GM19023 (cell line): Measurements from ENCODE around the gene ASIC5.
A peak's percentile ranks its signal among the peaks of the same experiment; 100 is the strongest.
"Not testable (repeated sequence)": the region's sequence is repeated elsewhere in the genome, so short reads cannot be mapped to it uniquely, and the experiment has no call there.

Experiments
- ATAC-seq: cut with Tn5 transposase; IDR thresholded peaks from one replicate; pipeline ENCODE4 v1.9.1; 2021; ENCODE audit warnings: mild to moderate bottlenecking, moderate library complexity; ENCODE audit not compliant: unreplicated experiment

ASIC5 gene

GRCh38 chr4:155866177-155866576 is at the start of gene ASIC5:
Gene ASIC5 (minus strand): TSS chr4:155866277. CDS start chr4:155866226, 51 bp downstream.
- no peak for ATAC-seq

- ATAC-seq = no peak
Observed at GRCh38 chr4:155914782-155915181, 48.7 kb upstream of the ASIC5 start.

GRCh38 chr4:155911905-155912304 is 45.8 kb upstream of the ASIC5 start:
- ATAC-seq = no peak

DNA sequence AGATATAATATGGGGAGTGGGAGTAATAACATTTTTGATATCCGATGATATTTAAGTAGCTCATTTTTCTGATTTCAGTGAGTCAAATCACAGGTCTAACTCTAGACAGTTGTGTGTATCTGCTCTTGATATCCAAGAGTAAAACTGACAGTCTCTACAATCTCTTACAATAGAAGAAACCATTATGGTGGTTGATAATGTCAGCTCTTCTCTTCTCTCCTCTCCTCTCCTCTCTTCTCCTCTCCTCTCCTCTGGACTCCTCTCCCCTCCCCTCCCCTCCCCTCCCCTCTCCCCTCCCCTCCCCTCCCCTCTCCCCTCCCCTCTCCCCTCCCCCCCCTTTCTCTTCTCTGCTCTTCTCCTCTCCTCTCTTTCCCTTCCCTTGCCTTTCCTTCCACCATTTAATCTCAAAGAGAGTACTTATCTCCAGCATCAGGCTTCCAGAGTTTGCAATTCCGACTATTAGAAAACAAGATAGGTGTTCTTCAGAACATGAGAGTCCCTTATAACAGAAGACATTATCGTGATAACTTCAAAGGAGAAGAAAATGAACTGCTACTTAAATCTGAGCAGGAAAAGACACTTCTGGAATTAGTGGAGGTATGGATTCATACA is 43.6 kb upstream of the ASIC5 start:
- no peak for ATAC-seq

DNA sequence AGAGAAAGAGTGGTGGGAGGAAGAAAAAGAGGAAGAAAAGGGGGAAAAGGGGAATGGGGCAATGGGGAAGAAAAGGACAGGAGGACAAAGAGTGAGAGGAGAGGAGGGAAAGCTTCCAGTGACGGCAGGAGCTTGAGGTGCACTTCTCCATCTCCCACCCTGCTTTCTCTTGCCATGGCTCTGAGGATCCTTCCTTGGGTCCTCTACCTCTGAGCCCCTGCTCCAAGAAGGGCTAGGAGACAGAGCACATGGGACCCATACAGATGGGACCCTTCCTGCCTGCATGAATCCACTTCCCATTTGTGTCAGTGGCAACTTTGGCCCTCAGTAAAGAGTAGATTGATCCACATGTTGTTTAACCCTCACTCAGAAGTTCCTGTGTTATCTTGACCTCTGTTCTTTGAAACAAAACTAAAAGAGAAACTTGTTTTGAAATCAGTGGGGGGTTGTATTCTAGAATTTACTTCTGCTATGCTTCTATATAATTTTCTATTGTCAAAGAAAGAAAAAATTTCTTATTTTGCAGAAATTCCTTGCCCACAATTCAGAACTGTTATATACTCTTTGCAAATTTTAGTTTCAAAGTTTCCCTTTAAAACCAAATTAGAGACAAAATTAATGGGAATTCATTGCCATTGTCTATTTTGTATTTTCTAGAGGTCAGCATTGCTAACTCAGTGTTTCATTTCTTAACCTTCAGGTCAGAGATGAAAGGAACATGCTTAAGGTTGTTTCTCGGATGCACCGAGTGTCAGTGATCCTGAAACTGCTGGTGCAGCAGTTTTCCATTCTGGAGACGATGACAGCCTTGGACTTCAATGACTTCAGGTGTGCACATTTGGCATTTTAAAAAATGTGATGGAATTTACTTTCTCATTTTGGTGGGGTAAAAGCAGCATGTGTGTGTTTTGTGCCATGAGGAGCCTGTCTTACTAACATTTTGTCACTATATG is 42.4 kb upstream of the ASIC5 start:
- ATAC-seq = peak; percentile 66

GRCh38 chr4:155907556-155907955 is 41.5 kb upstream of the ASIC5 start:
- ATAC-seq = no peak

DNA sequence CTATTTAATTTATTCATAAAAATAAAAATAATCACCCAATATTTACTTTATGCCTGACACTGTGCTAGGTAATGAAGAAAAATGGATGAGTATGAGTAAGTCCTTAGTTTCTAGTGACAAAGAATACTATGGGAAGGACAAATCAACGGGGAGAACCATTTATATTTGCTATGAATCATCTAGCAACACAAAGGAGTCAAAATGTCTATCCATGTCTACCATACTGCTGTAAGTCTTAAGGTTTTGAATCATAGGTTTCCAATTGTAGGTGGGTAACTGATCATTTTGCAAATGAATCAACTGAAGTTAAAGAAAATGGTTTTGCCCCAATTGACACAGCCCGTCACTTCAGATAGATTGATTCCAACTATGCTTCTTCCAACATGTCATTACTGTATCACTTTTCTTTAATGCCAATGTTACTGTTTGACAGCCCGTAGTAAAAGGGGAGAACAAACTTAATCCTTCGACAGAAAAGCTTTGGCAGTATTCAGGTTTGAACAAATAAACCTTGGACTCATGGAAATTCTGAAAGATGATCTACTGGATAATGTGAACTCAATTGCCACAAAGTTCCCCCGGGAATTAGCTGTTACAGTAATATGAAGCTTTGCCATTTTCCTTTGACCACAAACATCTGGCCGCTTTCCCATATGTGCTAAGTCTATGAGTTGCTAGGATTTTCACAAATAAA is 40.6 kb upstream of the ASIC5 start:
- ATAC-seq = no peak

- ATAC-seq = no peak
Observed at GRCh38 chr4:155904331-155904730, 38.3 kb upstream of the ASIC5 start.

DNA sequence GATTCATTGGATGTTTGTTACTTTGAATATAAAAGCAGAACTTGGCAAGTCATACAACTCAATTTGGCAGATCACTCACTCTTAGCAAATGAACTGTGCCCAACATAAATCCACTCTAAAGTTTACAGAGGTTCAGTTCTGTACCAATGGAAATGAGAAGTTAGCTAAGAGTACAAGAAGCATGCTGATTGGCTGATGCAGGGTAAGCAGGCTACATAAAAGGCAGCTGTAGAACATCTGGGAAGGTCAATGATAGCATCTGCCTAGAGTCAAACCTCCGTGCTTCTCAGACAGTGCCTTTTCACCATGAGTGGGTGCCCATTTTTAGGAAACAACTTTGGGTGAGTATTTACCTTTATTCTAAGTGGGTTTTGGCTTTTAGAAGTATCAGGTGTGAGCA is 37.4 kb upstream of the ASIC5 start, which contains the start of gene TDO2:
Gene TDO2 (plus strand): TSS at position 244 of the 400 bp plus-strand sequence. CDS start 63 bp downstream, at position 307.
- no peak for ATAC-seq

DNA sequence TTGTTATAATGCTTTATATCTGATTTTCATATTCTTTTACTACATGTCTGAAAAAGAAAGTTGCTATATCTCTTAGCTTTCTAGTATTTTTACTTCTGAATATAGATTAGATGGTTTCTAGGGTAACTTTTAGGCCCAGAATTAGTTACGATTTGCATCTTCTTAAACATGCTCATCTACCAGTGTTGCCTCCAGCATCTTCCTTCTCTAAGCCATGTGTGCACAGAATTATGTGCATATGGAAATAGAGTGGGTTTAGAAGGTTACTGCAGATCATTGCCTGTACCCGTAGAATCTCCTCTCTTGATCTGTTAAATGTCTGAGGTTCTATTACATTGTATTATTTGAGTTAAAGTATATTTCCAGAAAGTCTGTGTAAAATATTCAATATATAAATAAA is 34.9 kb upstream of the ASIC5 start:
- ATAC-seq = no peak

DNA sequence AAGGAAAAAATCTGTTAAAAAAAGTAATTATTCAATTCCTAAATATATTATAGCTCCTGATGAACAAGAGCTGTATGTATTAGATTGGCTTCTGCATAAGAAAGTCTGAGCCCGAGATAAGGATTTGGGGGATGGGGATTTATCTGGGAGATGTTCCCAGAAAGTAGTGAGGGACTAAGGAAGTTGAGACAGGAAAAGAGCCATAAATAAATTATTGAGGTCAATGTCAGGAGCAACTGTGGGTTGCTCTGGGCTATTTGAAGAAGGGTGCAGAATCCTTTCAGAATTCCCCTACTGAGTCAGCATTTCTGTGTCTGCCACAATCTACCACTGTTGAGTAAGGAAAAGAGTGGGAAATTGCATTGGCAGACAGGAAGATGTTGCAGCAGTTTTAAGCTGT is 34.3 kb upstream of the ASIC5 start:
- no peak for ATAC-seq

- no peak for ATAC-seq
Observed at GRCh38 chr4:155899891-155900290, 33.8 kb upstream of the ASIC5 start.

DNA sequence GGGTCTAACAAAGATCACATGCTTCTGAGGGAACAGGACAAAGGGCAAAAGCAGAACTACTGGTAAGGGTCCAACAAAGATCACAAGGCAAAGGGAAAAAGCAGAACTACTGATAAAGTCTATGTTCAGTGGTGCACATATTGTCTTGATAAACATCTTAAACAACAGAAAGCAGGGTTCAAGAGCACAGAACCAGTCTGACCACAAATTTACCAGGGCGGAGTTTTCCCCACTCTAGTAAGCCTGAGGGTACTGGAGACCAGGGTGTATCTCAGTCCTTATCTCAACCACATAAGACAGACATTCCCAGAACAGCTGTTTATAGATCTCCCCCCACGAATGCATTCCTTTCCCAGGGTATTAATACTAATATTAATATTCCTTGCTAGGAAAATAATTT is 32.3 kb upstream of the ASIC5 start:
- not testable (repeated sequence) for ATAC-seq

DNA sequence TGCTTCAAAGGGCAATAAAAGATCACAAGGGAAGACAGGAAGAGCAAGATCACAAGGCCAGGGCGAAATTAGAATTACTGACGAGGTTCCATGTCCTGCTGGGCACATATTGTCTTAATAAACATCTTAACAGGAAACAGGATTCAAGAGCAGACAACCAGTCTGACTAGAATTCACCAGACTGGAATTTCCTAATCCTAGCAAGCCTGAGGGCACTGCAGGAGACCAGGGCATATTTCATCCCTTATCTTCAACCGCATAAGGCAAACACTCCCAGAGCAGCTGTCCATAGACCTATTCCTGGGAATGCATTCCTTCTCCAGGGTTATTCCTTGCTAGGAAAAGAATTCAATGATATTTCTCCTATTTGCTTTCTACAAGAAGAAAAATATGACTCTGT is 25.0 kb upstream of the ASIC5 start:
- ATAC-seq = no peak

DNA sequence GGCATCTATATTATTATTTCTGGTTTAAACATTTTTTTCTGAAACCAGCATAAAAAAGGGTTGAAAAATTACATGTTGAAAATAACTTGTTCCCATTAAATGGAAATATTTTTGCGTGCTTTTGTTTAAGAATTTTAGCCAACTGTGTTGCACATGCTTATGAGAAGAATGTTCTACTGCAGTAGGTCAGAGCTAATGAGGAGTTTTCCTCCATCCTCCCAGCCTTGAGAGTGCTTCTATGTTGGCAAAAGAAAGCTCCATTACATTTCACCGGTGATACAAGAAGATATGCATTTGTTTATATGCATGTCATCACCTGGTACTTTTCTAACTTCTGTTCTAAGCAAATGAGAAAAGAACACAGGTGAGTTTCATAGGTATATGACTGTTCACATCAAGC is 23.9 kb upstream of the ASIC5 start:
- ATAC-seq = no peak

- ATAC-seq = peak; percentile 95
Observed at GRCh38 chr4:155889031-155889793, 23.1 kb upstream of the ASIC5 start.

DNA sequence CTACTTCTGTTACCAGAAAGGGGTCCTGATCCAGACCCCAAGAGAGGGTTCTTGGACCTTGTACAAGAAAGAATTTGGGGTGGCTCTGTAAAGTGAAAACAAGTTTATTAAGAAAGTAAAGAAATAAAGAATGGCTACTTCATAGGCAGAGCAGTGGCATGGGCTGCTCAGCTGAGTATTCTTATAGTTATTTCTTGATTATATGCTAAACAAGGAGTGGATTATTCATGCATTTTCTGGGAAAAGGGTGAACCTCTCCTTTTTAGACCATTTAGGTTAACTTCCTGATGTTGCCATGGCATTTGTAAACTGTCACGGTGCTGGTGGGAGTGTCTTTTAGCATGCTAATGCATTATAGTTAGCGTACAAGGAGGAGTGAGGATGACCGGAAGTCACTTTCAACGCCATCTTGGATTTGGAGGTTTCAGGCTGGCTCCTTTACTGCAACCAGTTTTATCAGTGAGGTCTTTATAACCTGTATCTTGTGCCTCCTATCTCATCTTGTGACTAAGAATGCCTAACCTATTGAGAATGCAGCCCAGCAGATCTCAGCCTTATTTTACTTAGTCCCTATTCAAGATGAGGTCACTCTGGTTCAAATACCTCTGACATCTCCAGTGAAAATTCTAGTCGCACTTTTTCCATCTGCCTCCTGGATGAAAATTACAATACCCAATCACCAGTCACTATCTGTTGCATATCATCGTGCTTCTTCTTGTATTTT is 21.9 kb upstream of the ASIC5 start:
- no peak for ATAC-seq

DNA sequence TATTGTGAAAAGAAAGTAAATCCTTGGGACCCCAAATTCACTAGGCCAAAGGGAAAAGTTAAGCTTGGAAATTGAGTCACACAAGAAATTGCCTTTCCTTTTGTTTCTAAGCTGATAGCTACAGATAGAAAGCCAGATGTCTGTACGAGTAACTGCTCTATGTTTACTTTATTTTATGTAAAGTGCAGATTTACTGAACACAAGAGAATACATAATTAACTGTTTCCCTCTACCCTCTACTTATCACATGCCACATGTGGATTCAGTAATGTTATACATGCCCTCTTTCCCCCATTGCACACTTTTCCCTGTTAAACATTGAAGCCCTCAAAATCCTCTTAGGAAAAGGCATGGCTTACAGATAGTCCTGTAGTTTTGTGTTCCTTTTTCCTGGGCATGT is 21.0 kb upstream of the ASIC5 start:
- no peak for ATAC-seq

- ATAC-seq = no peak
Observed at GRCh38 chr4:155885666-155886065, 19.6 kb upstream of the ASIC5 start.

DNA sequence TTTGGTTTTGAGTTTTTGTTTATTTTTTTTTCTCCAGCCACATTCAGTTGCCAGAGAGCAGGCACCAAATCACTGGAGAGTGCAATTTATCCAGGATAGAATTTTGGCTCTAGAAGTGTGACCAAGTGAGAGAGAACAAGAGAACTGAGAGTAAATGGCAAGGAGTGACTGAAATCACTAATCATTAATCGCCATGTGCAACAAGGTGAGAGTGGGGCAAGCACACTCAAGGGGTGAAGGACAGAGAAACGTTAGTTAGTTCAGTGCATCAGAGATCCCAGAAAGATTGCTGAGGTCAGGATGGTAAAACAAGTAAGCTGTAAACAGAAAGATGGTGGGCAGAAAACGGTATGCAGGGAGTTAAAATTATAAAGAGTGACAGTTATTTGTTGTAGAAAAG is 17.8 kb upstream of the ASIC5 start:
- ATAC-seq = no peak
